Measurements from ENCODE around the gene ZNF324.

DNA sequence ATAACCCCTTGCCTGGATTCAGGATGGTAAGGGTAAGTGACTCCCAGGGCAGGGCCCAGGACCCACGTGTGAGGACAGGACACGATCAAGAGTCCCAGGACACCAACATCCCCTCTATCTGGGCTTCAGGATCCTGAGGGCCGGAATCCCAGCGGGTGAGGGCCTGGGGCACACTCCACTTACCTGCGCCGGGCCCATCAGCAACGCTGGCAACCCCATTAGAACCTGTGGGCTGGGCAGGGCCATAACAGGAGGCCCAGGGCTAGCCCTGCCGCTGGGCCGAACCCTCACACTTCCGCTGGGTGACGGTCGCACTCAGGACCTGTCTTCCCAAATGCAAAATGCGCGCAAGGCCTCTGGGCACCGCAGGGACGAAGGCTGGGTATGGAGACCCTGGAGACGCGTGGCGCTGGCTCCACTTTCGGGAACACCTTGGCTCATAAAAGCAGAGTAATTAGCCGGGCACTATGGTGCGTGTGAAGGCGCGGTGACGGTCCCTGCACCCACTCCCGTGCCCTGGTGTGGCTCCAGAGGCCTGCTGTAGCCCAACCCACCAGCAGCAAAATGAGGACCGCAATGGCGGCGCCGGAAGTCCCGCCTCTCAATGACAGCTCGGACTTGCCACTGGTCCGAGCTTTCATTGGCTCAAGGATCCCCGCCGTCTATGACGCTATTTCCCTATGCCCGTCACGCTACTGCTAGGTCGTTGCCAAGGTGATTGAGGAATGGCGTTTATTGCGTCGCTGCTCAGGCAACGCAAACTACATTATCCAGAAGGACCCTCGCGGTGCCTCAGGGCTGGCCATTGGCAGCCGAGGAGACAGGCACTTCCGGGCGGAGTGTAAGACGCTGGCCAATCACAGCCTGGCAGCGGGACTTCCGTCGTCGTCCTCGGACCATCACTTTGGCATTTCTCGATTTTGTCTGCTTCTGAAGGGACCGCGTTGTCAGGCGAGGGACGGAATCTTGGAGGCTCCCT, 27.0 kb upstream of the ZNF324 start, which contains the start of gene ZNF132:
- TF ChIP-seq, protein P1, sequence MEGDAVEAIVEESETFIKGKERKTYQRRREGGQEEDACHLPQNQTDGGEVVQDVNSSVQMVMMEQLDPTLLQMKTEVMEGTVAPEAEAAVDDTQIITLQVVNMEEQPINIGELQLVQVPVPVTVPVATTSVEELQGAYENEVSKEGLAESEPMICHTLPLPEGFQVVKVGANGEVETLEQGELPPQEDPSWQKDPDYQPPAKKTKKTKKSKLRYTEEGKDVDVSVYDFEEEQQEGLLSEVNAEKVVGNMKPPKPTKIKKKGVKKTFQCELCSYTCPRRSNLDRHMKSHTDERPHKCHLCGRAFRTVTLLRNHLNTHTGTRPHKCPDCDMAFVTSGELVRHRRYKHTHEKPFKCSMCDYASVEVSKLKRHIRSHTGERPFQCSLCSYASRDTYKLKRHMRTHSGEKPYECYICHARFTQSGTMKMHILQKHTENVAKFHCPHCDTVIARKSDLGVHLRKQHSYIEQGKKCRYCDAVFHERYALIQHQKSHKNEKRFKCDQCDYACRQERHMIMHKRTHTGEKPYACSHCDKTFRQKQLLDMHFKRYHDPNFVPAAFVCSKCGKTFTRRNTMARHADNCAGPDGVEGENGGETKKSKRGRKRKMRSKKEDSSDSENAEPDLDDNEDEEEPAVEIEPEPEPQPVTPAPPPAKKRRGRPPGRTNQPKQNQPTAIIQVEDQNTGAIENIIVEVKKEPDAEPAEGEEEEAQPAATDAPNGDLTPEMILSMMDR (optimal IDR thresholded peaks at IDR 0.05 in 1 of 3, IDR thresholded peaks at IDR 0.05 in 1 of 3, conservative IDR thresholded peaks at IDR 0.05 in 1 of 3; ENCODE audit: extremely low read depth in 1 of 3, insufficient read depth in 2 of 3, low read length in 3 of 3): no peak
- no peak for TF ChIP-seq EZH2 (IDR thresholded peaks at IDR 0.05; ENCODE audit: low read length)
